ENCODE results near the gene KCNA3. TPM values are rescaled to one million over a fixed set of nuclear protein-coding genes. Genes with fewer than 3 reads are reported as not detected.
A peak's percentile ranks its signal among the peaks of the same experiment; 100 is the strongest.

Gene KCNA3
- total and polyA plus RNA-seq, 8 donors = 0.08 to 1.2 (median 0.57) TPM

GRCh38 chr1:110639724-110640386, 34.9 kb downstream of the KCNA3 start:
- Histone ChIP-seq H3K27ac (no peak overlapping the region), H3K27me3 (no peaks in the 10 kb centered on the region), H3K4me1 (peaks cover 0 to 3% (median 0%) of the 10 kb centered on the region in 3 donors), H3K4me3 (no peak overlapping the region), H3K9me3 (no peaks in the 10 kb centered on the region), H3K36me3 (no peaks in the 10 kb centered on the region)
- DNase-seq = no peak
- 40 to 47% methylated on average over 2 of the region's 2 CpGs for WGBS, 2 donors
- TF ChIP-seq CTCF (IDR thresholded peaks at IDR 0.05) = no peak
- peak in 2 of 4 donors; percentile 53 to 60 for ATAC-seq
- intact Hi-C loops (cut with DNase I) = loop anchor here in 1 of 3 donors (10.0 kb wide), 1 partner anchor 125 kb away; no protein-coding TSS in a partner anchor
- no peak for FAIRE-seq

- WGBS, 2 donors = 79% methylated on average over 6 of the region's 6 CpGs
Measured at GRCh38 chr1:110638556-110638955, 36.2 kb downstream of the KCNA3 start.

GRCh38 chr1:110638058-110638457, 36.7 kb downstream of the KCNA3 start:
- TF ChIP-seq CTCF (IDR thresholded peaks at IDR 0.05) = no peak
- Histone ChIP-seq H3K4me3 (no peak overlapping the region), H3K4me1 (peaks cover 0 to 9% (median 0%) of the 10 kb centered on the region in 3 donors), H3K9me3 (no peaks in the 10 kb centered on the region), H3K36me3 (no peaks in the 10 kb centered on the region), H3K27ac (no peak overlapping the region), H3K27me3 (no peaks in the 10 kb centered on the region)
- DNase-seq (no peak), FAIRE-seq (no peak), ATAC-seq (no peak)
- 71 to 78% methylated on average over 2 of the region's 2 CpGs for WGBS, 2 donors
- intact Hi-C loops (cut with DNase I) = loop anchor here in 1 of 3 donors (10.0 kb wide), 1 partner anchor 127 kb away; no protein-coding TSS in a partner anchor

More at GRCh38 chr1:110638556-110638955, 36.2 kb downstream of the KCNA3 start:
- ATAC-seq (no peak), DNase-seq (no peak), FAIRE-seq (no peak)
- intact Hi-C loops (cut with DNase I) = loop anchor here in 1 of 3 donors (10.0 kb wide), 1 partner anchor 126 kb away; no protein-coding TSS in a partner anchor
- Histone ChIP-seq H3K4me3 (no peak overlapping the region), H3K4me1 (peaks cover 0 to 9% (median 0%) of the 10 kb centered on the region in 3 donors), H3K36me3 (no peaks in the 10 kb centered on the region), H3K27me3 (no peaks in the 10 kb centered on the region), H3K27ac (no peak overlapping the region), H3K9me3 (no peaks in the 10 kb centered on the region)
- no peak for TF ChIP-seq CTCF (IDR thresholded peaks at IDR 0.05)

GRCh38 chr1:110637475-110637874, 37.3 kb downstream of the KCNA3 start:
- peaks cover 0 to 9% (median 0%) of the 10 kb centered on the region in 3 donors for H3K4me1 ChIP-seq
- 63 to 65% methylated on average over 3 of the region's 3 CpGs for WGBS, 2 donors
- no peaks in the 10 kb centered on the region for H3K27me3 ChIP-seq
- ATAC-seq (no peak), DNase-seq (no peak), FAIRE-seq (no peak)
- no peaks in the 10 kb centered on the region for H3K9me3 ChIP-seq
- no peak overlapping the region for H3K27ac ChIP-seq
- H3K36me3 ChIP-seq = no peaks in the 10 kb centered on the region
- TF ChIP-seq CTCF (IDR thresholded peaks at IDR 0.05) = no peak
- intact Hi-C loops (cut with DNase I) = loop anchor here in 1 of 3 donors (10.0 kb wide), 1 partner anchor 127 kb away; no protein-coding TSS in a partner anchor
- no peak overlapping the region for H3K4me3 ChIP-seq
